Calu3 (cell line): ENCODE results near the gene PPP2R3C. TPM values are rescaled to one million over a fixed set of nuclear protein-coding genes. Genes with fewer than 3 reads are reported as not detected.

Experiments
- BruUV-seq: library from RNA; stranded (reverse); fragments of 400-500 nt; replicated peaks from 2 replicates; lab custom pipeline; 2021; lab: Mats Ljungman, UMichigan
- CTCF ChIA-PET: fragments of 300-600 bp; sonication (Branson Sonifier 250); formaldehyde crosslinking; loops from one replicate; lab custom pipeline; 2022; ENCODE audit warnings: antibody characterized with exemption; lab: Charles Lee
- DNase-seq: peaks from one replicate; pipeline ENCODE4 v3.0.0; 2022
- H3K27ac Mint-ChIP-seq: one replicate; pipeline ENCODE4 v1.8.0; 2022; ENCODE audit warnings: mixed read lengths; ENCODE audit not compliant: unreplicated experiment
- H3K27me3 Mint-ChIP-seq: one replicate; pipeline ENCODE4 v1.8.0; 2022; ENCODE audit warnings: mixed read lengths; ENCODE audit not compliant: unreplicated experiment
- H3K36me3 Mint-ChIP-seq: one replicate; pipeline ENCODE4 v1.8.0; 2022; ENCODE audit warnings: mild to moderate bottlenecking, moderate library complexity, mixed read lengths; ENCODE audit not compliant: insufficient read depth, unreplicated experiment
- H3K4me1 Mint-ChIP-seq: one replicate; pipeline ENCODE4 v1.8.0; 2022; ENCODE audit warnings: mild to moderate bottlenecking, low read depth, mixed read lengths; ENCODE audit not compliant: unreplicated experiment
- H3K4me3 Mint-ChIP-seq: one replicate; pipeline ENCODE4 v1.8.0; 2022; ENCODE audit warnings: mild to moderate bottlenecking, low read depth, moderate library complexity, mixed read lengths; ENCODE audit not compliant: unreplicated experiment
- H3K9me3 Mint-ChIP-seq: one replicate; pipeline ENCODE4 v1.8.0; 2022; ENCODE audit warnings: low read depth, mixed read lengths; ENCODE audit not compliant: unreplicated experiment
- intact Hi-C: fragments of 100-400 bp; cut with micrococcal nuclease; formaldehyde crosslinking; loops from one replicate; pipeline ENCODE4 v1.10.0; 2022; ENCODE audit not compliant: unreplicated experiment
- total RNA-seq: library from RNA; stranded (reverse); gene quantifications from 2 replicates; pipeline ENCODE4 v1.2.3, GENCODE V29; 2022
- TF ChIP-seq, protein P1 (sequence below): fragments of 200-600 bp; IDR thresholded peaks from one replicate; pipeline ENCODE4 v1.8.0; 2022; ENCODE audit warnings: antibody characterized with exemption; ENCODE audit not compliant: unreplicated experiment

PPP2R3C gene
- total RNA-seq, 1 experiment from 2014 or later = 11.3 TPM

DNA sequence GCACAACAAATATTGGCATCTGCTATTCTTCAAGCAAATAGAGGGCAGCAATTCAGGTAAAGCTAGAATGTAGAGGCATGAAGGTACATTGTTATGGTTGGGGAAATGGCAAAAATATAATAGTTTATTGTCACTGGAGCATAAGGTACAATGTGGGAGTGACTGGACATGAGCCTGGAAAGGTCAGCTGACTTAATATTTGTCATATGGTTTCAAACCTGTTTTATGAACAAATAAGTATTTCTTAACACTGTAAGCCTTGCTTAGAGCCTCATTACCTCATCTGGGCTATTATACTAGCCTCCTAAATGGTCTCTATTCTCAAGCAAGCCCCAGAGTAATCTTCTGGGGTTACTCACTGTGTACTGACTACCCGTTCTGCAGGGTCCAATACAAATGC, 42.0 kb downstream of the PPP2R3C start:
- Mint-ChIP-seq H3K27ac (no peak overlapping the region), H3K4me3 (no peak overlapping the region), H3K4me1 (no peaks in the 10 kb centered on the region), H3K9me3 (no peaks in the 10 kb centered on the region), H3K27me3 (no peaks in the 10 kb centered on the region), H3K36me3 (peaks cover 6% of the 10 kb centered on the region)
- TF ChIP-seq, protein P1, sequence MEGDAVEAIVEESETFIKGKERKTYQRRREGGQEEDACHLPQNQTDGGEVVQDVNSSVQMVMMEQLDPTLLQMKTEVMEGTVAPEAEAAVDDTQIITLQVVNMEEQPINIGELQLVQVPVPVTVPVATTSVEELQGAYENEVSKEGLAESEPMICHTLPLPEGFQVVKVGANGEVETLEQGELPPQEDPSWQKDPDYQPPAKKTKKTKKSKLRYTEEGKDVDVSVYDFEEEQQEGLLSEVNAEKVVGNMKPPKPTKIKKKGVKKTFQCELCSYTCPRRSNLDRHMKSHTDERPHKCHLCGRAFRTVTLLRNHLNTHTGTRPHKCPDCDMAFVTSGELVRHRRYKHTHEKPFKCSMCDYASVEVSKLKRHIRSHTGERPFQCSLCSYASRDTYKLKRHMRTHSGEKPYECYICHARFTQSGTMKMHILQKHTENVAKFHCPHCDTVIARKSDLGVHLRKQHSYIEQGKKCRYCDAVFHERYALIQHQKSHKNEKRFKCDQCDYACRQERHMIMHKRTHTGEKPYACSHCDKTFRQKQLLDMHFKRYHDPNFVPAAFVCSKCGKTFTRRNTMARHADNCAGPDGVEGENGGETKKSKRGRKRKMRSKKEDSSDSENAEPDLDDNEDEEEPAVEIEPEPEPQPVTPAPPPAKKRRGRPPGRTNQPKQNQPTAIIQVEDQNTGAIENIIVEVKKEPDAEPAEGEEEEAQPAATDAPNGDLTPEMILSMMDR = no peak
- DNase-seq = no peak
- no TSS peak for BruUV-seq
- CTCF ChIA-PET = no interaction called here
- intact Hi-C loops = no loop called here

DNA sequence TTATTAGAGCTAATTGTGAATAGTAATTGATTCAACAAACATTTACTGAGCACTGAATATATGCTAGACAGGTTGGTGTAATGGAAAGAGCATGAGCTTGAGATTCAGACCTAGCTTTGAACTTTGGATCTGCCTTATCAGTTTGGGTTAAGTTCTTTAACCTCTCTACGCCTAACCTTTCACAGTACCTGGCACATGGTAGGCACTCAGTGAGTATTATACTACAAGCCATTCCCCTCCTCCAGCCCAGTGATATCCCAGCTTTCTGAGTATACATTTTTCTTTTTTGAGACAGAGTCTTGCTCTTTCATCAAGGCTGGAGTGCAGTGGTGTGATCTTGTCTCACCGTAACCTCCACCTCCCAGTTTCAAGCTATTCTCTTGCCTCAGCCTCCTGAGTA, 43.7 kb downstream of the PPP2R3C start:
- BruUV-seq = no TSS peak
- CTCF ChIA-PET = no interaction called here
- Mint-ChIP-seq H3K36me3 (no peaks in the 10 kb centered on the region), H3K9me3 (no peaks in the 10 kb centered on the region), H3K4me3 (no peak overlapping the region), H3K27me3 (no peaks in the 10 kb centered on the region), H3K4me1 (no peaks in the 10 kb centered on the region), H3K27ac (no peak overlapping the region)
- DNase-seq = no peak
- TF ChIP-seq, protein P1 = no peak
- intact Hi-C loops = no loop called here

DNA sequence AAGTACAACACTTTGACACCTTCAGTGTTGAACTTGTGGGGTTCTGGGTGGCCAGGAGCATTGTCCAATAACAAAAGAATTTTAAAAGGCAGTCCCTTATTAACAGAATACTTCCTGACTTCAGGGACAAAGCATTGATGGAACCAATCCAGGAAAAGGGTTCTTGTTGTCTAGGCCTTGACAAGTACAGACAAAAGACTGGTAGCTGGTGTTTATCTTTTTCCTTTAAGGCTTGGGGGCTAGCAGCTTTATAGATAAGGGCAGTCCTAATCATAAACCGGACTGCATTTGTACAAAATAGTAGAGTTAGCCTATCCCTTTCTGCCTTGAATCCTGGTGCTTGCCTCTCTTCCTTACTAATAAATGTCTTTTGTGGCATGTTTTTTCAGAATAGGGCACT, 48.3 kb downstream of the PPP2R3C start:
- CTCF ChIA-PET = no interaction called here
- Mint-ChIP-seq H3K4me1 (no peaks in the 10 kb centered on the region), H3K36me3 (peaks cover 7% of the 10 kb centered on the region), H3K4me3 (no peak overlapping the region), H3K27ac (no peak overlapping the region), H3K9me3 (no peaks in the 10 kb centered on the region), H3K27me3 (no peaks in the 10 kb centered on the region)
- intact Hi-C loops = no loop called here
- BruUV-seq = no TSS peak
- DNase-seq = no peak
- TF ChIP-seq, protein P1 = no peak

DNA sequence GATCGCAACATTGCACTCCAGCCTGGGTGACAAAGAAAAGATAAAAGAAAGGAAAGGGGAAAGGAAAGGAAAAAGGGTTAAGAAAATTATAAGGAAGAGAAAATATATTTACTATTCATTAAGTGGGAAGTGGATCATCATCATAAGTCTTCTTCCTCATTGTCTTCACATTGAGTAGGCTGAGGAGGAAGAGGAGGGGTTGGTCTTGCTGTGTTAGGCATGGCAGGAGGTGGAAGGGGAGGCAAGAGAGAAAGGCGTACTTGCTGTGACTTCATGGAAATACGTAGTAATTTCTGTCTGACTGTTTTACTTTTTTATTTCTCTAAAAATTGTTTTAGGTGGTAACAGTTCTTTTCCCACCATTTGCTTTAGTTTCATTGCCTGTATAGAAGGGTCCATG, 49.6 kb downstream of the PPP2R3C start:
- intact Hi-C loops = no loop called here
- no peaks in the 10 kb centered on the region for H3K27me3 Mint-ChIP-seq
- CTCF ChIA-PET = no interaction called here
- BruUV-seq = no TSS peak
- DNase-seq = no peak
- H3K9me3 Mint-ChIP-seq = no peaks in the 10 kb centered on the region
- TF ChIP-seq, protein P1 = no peak
- no peak overlapping the region for H3K27ac Mint-ChIP-seq
- H3K4me3 Mint-ChIP-seq = no peak overlapping the region
- peaks cover 8% of the 10 kb centered on the region for H3K36me3 Mint-ChIP-seq
- no peaks in the 10 kb centered on the region for H3K4me1 Mint-ChIP-seq
